Heart left ventricle (tissue), 13 donors: ENCODE data around the gene PDCD7.

Experiments
- POLR2A ChIP-seq, 2 donors: fragments of 450-650 bp; IDR thresholded peaks; one replicate each; pipeline ENCODE4 v1.6.1; 2017; ENCODE audit warnings: antibody characterized with exemption in 2 of 2, mild to moderate bottlenecking in 2 of 2, moderate library complexity in 2 of 2
- TF ChIP-seq, protein P1 (sequence below), 12 donors: fragments of 200-600 bp; sonication (generic) in 4 of 12; IDR thresholded peaks; one replicate each; pipeline versions ENCODE4 v1.5.0 to v1.8.0; 2018 to 2022; ENCODE audit warnings: antibody characterized with exemption in 12 of 12, mild to moderate bottlenecking in 5 of 12
- donor health status: ischemic (EF 13 %, LVEDD 7.1; RV severe dilation, severe dysfunction).
- donor health status: DM: no; HTN: yes; CAD: no.
- donor health status: DM: no; HTN: no; CAD: no.
- donor health status: ischemic (EF 25% LVEDD 6.9; RV normal size, moderate dysfunction).
- donor health status: ischemic (EF 25% LVEDD 5.7; RV mildly dilated, moderate dysfunction).
- donor health status: ischemic (EF 35%, LVEDD 5.7; RV mildly dilated, moderate dysfunction).
- donor health status: nonischemic (EF 11% LVEDD 7.7; RV severe dilation, severe dysfunction).
- donor health status: DM: yes; HTN: yes; CAD: no.
- donor health status: PGD.
- donor health status: ischemic (EF 29% LVEDD 5.4; RV normal size, mild dysfunction).
- donor health status: nonischemic (EF 23%, LVEDD 6.1; RV moderate dilation, normal function).

DNA sequence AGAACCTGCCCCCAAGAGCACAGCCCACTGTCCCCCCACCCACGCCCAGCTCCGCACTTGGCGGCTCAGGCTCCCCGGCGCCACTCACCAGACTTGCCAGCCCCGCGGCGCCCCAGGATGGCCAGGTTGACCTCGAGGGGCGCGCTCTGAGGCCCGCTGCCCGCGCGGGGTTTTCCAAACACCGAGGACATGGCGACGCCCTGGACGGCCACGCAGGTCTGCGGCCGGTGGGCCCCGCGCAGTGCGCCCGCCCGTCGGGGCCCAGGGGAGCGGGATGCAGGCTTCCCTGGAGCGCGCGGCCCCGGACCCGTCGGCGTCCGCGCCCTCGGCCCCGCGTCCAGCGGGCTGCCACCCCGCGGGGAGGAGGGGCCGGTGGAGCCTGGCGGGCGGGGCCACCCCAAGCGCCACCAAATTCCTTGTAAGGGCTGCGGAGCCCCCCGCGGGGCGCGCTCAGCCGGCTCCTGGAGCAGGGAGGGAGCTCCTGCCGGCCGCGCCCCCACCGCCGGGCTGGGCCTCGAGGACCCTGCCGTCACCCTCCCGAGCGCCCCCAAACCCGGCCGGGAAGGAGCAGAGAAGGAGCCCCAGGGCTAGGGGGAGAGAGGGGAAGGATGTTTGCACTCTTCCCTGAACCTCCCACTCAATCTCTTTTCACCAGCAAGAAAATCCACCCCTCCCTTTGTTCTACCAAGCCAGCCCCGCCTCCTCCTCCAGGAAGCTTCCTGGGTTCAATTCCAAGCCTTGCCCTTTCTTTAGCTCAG is 65.8 kb downstream of the PDCD7 start, which contains the start of gene RASL12:
- TF ChIP-seq, protein P1, sequence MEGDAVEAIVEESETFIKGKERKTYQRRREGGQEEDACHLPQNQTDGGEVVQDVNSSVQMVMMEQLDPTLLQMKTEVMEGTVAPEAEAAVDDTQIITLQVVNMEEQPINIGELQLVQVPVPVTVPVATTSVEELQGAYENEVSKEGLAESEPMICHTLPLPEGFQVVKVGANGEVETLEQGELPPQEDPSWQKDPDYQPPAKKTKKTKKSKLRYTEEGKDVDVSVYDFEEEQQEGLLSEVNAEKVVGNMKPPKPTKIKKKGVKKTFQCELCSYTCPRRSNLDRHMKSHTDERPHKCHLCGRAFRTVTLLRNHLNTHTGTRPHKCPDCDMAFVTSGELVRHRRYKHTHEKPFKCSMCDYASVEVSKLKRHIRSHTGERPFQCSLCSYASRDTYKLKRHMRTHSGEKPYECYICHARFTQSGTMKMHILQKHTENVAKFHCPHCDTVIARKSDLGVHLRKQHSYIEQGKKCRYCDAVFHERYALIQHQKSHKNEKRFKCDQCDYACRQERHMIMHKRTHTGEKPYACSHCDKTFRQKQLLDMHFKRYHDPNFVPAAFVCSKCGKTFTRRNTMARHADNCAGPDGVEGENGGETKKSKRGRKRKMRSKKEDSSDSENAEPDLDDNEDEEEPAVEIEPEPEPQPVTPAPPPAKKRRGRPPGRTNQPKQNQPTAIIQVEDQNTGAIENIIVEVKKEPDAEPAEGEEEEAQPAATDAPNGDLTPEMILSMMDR (IDR thresholded peaks at IDR 0.05), result no peak
- TF ChIP-seq POLR2A (IDR thresholded peaks at IDR 0.05), result peak in 1 of 2 donors; percentile 37
